ENCODE measurements around the gene MNX1.

DNA sequence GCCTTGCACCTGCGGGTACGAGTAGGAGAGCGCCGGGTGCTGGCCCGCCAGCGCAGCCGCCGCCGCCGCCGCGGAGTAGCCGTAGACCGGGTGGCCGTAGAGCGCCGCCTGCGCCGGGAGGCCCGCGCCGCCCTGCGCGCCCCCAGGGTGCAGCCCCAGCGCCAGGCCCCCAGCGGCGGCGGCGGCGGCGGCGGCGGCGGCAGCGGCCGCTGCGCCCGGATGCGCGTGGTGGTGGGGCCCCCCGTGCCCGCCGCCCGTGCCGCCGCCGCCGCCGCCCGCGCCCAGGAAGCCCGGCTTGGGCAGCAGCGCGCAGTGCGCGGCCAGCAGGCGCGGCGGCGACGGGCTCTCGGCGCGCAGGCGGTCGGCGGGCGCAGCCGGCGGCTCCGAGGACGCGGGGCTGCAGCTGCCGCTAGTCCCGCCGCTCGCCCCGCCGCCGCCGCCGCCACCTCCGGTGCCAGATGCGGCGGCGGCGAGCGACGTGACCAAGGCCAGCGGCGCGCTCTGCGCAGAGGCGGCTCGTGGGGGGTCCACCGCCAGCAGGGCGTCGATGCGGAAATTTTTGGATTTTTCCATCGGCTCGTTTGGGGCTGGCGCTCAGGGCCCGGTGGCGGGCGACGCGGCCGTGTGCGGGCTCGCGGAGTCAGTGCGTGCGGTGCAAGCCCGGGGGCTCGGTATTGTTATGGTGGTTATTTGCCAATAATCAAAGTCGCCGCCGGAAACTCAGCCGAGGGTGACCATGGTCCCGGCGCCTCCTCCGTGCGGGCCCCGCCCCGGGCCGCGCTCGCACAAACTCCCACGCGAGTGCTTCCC is 480 bp downstream of the MNX1 start:
- TF ChIP-seq, protein P1, sequence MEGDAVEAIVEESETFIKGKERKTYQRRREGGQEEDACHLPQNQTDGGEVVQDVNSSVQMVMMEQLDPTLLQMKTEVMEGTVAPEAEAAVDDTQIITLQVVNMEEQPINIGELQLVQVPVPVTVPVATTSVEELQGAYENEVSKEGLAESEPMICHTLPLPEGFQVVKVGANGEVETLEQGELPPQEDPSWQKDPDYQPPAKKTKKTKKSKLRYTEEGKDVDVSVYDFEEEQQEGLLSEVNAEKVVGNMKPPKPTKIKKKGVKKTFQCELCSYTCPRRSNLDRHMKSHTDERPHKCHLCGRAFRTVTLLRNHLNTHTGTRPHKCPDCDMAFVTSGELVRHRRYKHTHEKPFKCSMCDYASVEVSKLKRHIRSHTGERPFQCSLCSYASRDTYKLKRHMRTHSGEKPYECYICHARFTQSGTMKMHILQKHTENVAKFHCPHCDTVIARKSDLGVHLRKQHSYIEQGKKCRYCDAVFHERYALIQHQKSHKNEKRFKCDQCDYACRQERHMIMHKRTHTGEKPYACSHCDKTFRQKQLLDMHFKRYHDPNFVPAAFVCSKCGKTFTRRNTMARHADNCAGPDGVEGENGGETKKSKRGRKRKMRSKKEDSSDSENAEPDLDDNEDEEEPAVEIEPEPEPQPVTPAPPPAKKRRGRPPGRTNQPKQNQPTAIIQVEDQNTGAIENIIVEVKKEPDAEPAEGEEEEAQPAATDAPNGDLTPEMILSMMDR (conservative IDR thresholded peaks at IDR 0.05 in 1 of 2, IDR thresholded peaks at IDR 0.05 in 1 of 2; ENCODE audit: low read depth in 1 of 2, low read length in 2 of 2): no peak
- TF ChIP-seq EZH2 (IDR thresholded peaks at IDR 0.05; ENCODE audit: low read length, missing control alignments): no peak

Measured in fibroblast of lung (primary cell).